Measurements from ENCODE around the gene CROCC. TPM values are rescaled to one million over a fixed set of nuclear protein-coding genes. Genes with fewer than 3 reads are reported as not detected.
A peak's percentile ranks its signal among the peaks of the same experiment; 100 is the strongest.
"Not testable (repeated sequence)": the region's sequence is repeated elsewhere in the genome, so short reads cannot be mapped to it uniquely, and the experiment has no call there.

CROCC gene
- total RNA-seq, 2 donors from 2014 or later = 21.2 to 24.5 TPM

- not testable (repeated sequence) for H3K27ac Mint-ChIP-seq; H3K4me3 Mint-ChIP-seq; H3K36me3 Mint-ChIP-seq (ENCODE audit: low read depth); H3K27me3 Mint-ChIP-seq; ATAC-seq (replicated peaks); H3K9me3 Mint-ChIP-seq
- peaks cover 12% of the 10 kb centered on the region for H3K4me1 Mint-ChIP-seq
These were observed 30.7 kb upstream of the CROCC start for GRCh38 chr1:16891057-16891456.

- H3K27me3 Mint-ChIP-seq; H3K9me3 Mint-ChIP-seq; H3K27ac Mint-ChIP-seq; ATAC-seq (replicated peaks); H3K4me3 Mint-ChIP-seq: not testable (repeated sequence)
- Mint-ChIP-seq H3K36me3 (ENCODE audit: low read depth) (peaks cover 19% of the 10 kb centered on the region), H3K4me1 (peaks cover 23% of the 10 kb centered on the region)
These were observed 28.7 kb upstream of the CROCC start for GRCh38 chr1:16892978-16893525.

GRCh38 chr1:16893796-16894195 is 27.9 kb upstream of the CROCC start:
- not testable (repeated sequence) for ATAC-seq (replicated peaks); H3K27me3 Mint-ChIP-seq; H3K9me3 Mint-ChIP-seq
- H3K4me3 Mint-ChIP-seq = peak overlapping the region; percentile 81
- H3K4me1 Mint-ChIP-seq = peaks cover 23% of the 10 kb centered on the region
- H3K27ac Mint-ChIP-seq = peak overlapping the region; percentile 100
- peaks cover 19% of the 10 kb centered on the region for H3K36me3 Mint-ChIP-seq (ENCODE audit: low read depth)

GRCh38 chr1:16894338-16894737 is 27.4 kb upstream of the CROCC start:
- peak overlapping the region; percentile 81 for H3K4me3 Mint-ChIP-seq
- peak overlapping the region; percentile 100 for H3K27ac Mint-ChIP-seq
- H3K27me3 Mint-ChIP-seq; ATAC-seq (replicated peaks); H3K9me3 Mint-ChIP-seq: not testable (repeated sequence)
- peaks cover 19% of the 10 kb centered on the region for H3K36me3 Mint-ChIP-seq (ENCODE audit: low read depth)
- peaks cover 21% of the 10 kb centered on the region for H3K4me1 Mint-ChIP-seq

- H3K27me3 Mint-ChIP-seq; ATAC-seq (replicated peaks); H3K9me3 Mint-ChIP-seq: not testable (repeated sequence)
- H3K36me3 Mint-ChIP-seq (ENCODE audit: low read depth) = peaks cover 19% of the 10 kb centered on the region
- H3K4me3 Mint-ChIP-seq = peak overlapping the region; percentile 81
- peak overlapping the region; percentile 100 for H3K27ac Mint-ChIP-seq
- H3K4me1 Mint-ChIP-seq = peaks cover 17% of the 10 kb centered on the region
These were observed 26.5 kb upstream of the CROCC start for GRCh38 chr1:16895233-16895597.

GRCh38 chr1:16895598-16896315 is 26.0 kb upstream of the CROCC start, which contains the start of gene RNU1-2:
Gene RNU1-2, plus strand, starts transcription at chr1:16895980.
- not testable (repeated sequence) for H3K27me3 Mint-ChIP-seq, H3K9me3 Mint-ChIP-seq
- H3K4me3 Mint-ChIP-seq = peak within 1 kb of the TSS; percentile 81
- peak; percentile 100 for ATAC-seq (replicated peaks)
- H3K4me1 Mint-ChIP-seq = peaks cover 20% of the 10 kb centered on the region
- H3K36me3 Mint-ChIP-seq (ENCODE audit: low read depth) = peaks cover 19% of the 10 kb centered on the region
- H3K27ac Mint-ChIP-seq = peak within 1 kb of the TSS; percentile 100

- peaks cover 19% of the 10 kb centered on the region for H3K36me3 Mint-ChIP-seq (ENCODE audit: low read depth)
- peaks cover 25% of the 10 kb centered on the region for H3K4me1 Mint-ChIP-seq
- not testable (repeated sequence) for H3K27me3 Mint-ChIP-seq, H3K9me3 Mint-ChIP-seq
- H3K27ac Mint-ChIP-seq = peak overlapping the region; percentile 100
- H3K4me3 Mint-ChIP-seq = peak overlapping the region; percentile 81
- peak; percentile 3 for ATAC-seq (replicated peaks)
These were observed 25.2 kb upstream of the CROCC start for GRCh38 chr1:16896316-16897055.

- H3K4me3 Mint-ChIP-seq = peak overlapping the region; percentile 81
These were observed 24.1 kb upstream of the CROCC start for GRCh38 chr1:16897653-16898052.

GRCh38 chr1:16898298-16898697 is 23.4 kb upstream of the CROCC start:
- H3K9me3 Mint-ChIP-seq; ATAC-seq (replicated peaks); H3K27me3 Mint-ChIP-seq: not testable (repeated sequence)
- peak overlapping the region; percentile 81 for H3K4me3 Mint-ChIP-seq
- peaks cover 19% of the 10 kb centered on the region for H3K36me3 Mint-ChIP-seq (ENCODE audit: low read depth)
- H3K4me1 Mint-ChIP-seq = peaks cover 35% of the 10 kb centered on the region
- H3K27ac Mint-ChIP-seq = peak overlapping the region; percentile 100

More at GRCh38 chr1:16897653-16898052, 24.1 kb upstream of the CROCC start:
- Mint-ChIP-seq H3K27ac (peak overlapping the region; percentile 100), H3K36me3 (ENCODE audit: low read depth) (peaks cover 19% of the 10 kb centered on the region), H3K4me1 (peaks cover 30% of the 10 kb centered on the region)
- not testable (repeated sequence) for H3K9me3 Mint-ChIP-seq; ATAC-seq (replicated peaks); H3K27me3 Mint-ChIP-seq

GRCh38 chr1:16899020-16899419 is 22.7 kb upstream of the CROCC start:
- H3K4me3 Mint-ChIP-seq, H3K27me3 Mint-ChIP-seq: not testable (repeated sequence)
- H3K4me1 Mint-ChIP-seq = peaks cover 42% of the 10 kb centered on the region

GRCh38 chr1:16900751-16901150 is 21.0 kb upstream of the CROCC start:
- H3K9me3 Mint-ChIP-seq = no peaks in the 10 kb centered on the region
- no peak overlapping the region for H3K27ac Mint-ChIP-seq
- no peaks in the 10 kb centered on the region for H3K27me3 Mint-ChIP-seq
- peaks cover 38% of the 10 kb centered on the region for H3K4me1 Mint-ChIP-seq
- no peak for ATAC-seq (replicated peaks)
- no peak overlapping the region for H3K4me3 Mint-ChIP-seq
- peaks cover 20% of the 10 kb centered on the region for H3K36me3 Mint-ChIP-seq (ENCODE audit: low read depth)

More at GRCh38 chr1:16899020-16899419, 22.7 kb upstream of the CROCC start:
- peaks cover 24% of the 10 kb centered on the region for H3K36me3 Mint-ChIP-seq (ENCODE audit: low read depth)
- not testable (repeated sequence) for ATAC-seq (replicated peaks); H3K9me3 Mint-ChIP-seq; H3K27ac Mint-ChIP-seq

- H3K4me3 Mint-ChIP-seq; ATAC-seq (replicated peaks); H3K27me3 Mint-ChIP-seq; H3K9me3 Mint-ChIP-seq: not testable (repeated sequence)
- Mint-ChIP-seq H3K36me3 (ENCODE audit: low read depth) (peaks cover 14% of the 10 kb centered on the region), H3K4me1 (peaks cover 32% of the 10 kb centered on the region), H3K27ac (peak overlapping the region; percentile 6)
These were observed 20.4 kb upstream of the CROCC start for GRCh38 chr1:16901371-16901770.

GRCh38 chr1:16903054-16903453 is 18.7 kb upstream of the CROCC start:
- no peak for ATAC-seq (replicated peaks)
- H3K27ac Mint-ChIP-seq = no peak overlapping the region
- no peak overlapping the region for H3K4me3 Mint-ChIP-seq
- no peaks in the 10 kb centered on the region for H3K27me3 Mint-ChIP-seq
- peaks cover 6% of the 10 kb centered on the region for H3K36me3 Mint-ChIP-seq (ENCODE audit: low read depth)
- H3K4me1 Mint-ChIP-seq = peaks cover 25% of the 10 kb centered on the region
- H3K9me3 Mint-ChIP-seq = no peaks in the 10 kb centered on the region

- peaks cover 25% of the 10 kb centered on the region for H3K4me1 Mint-ChIP-seq
These were observed 18.3 kb upstream of the CROCC start for GRCh38 chr1:16903458-16903796.

More at GRCh38 chr1:16903458-16903796, 18.3 kb upstream of the CROCC start:
- no peak overlapping the region for H3K27ac Mint-ChIP-seq
- H3K36me3 Mint-ChIP-seq (ENCODE audit: low read depth) = peaks cover 6% of the 10 kb centered on the region
- no peak for ATAC-seq (replicated peaks)
- H3K27me3 Mint-ChIP-seq = no peaks in the 10 kb centered on the region
- H3K4me3 Mint-ChIP-seq = no peak overlapping the region
- H3K9me3 Mint-ChIP-seq = no peaks in the 10 kb centered on the region
